ENCODE measurements around the gene CHKA.
A peak's percentile ranks its signal among the peaks of the same experiment; 100 is the strongest.

CHKA gene

GRCh38 chr11:68138237-68138636 lies 17.0 kb upstream of the CHKA start:
- no peak for TF ChIP-seq CTCF (conservative IDR thresholded peaks at IDR 0.05; ENCODE audit: control insufficient read depth, insufficient read depth, low read depth, low read length)
- no peak overlapping the region for H3K4me3 ChIP-seq (ENCODE audit: control insufficient read depth, low read depth, low read length)
- no peak for DNase-seq (ENCODE audit: low read depth)

GRCh38 chr11:68137833-68138232 lies 16.6 kb upstream of the CHKA start:
- no peak for DNase-seq (ENCODE audit: low read depth)
- TF ChIP-seq CTCF (conservative IDR thresholded peaks at IDR 0.05; ENCODE audit: control insufficient read depth, insufficient read depth, low read depth, low read length): no peak
- peak overlapping the region; percentile 12 for H3K4me3 ChIP-seq (ENCODE audit: control insufficient read depth, low read depth, low read length)

- TF ChIP-seq CTCF (conservative IDR thresholded peaks at IDR 0.05; ENCODE audit: control insufficient read depth, insufficient read depth, low read depth, low read length): no peak
- DNase-seq (ENCODE audit: low read depth): no peak
- no peak overlapping the region for H3K4me3 ChIP-seq (ENCODE audit: control insufficient read depth, low read depth, low read length)
Measured at GRCh38 chr11:68136866-68137265, 15.7 kb upstream of the CHKA start.

- TF ChIP-seq CTCF (conservative IDR thresholded peaks at IDR 0.05; ENCODE audit: control insufficient read depth, insufficient read depth, low read depth, low read length): no peak
- no peak for DNase-seq (ENCODE audit: low read depth)
- no peak overlapping the region for H3K4me3 ChIP-seq (ENCODE audit: control insufficient read depth, low read depth, low read length)
Measured at GRCh38 chr11:68135161-68135560, 14.0 kb upstream of the CHKA start.

- H3K4me3 ChIP-seq (ENCODE audit: control insufficient read depth, low read depth, low read length): no peak overlapping the region
- no peak for TF ChIP-seq CTCF (conservative IDR thresholded peaks at IDR 0.05; ENCODE audit: control insufficient read depth, insufficient read depth, low read depth, low read length)
- DNase-seq (ENCODE audit: low read depth): no peak
Measured at GRCh38 chr11:68133761-68134160, 12.6 kb upstream of the CHKA start.

- no peak for TF ChIP-seq CTCF (conservative IDR thresholded peaks at IDR 0.05; ENCODE audit: control insufficient read depth, insufficient read depth, low read depth, low read length)
- H3K4me3 ChIP-seq (ENCODE audit: control insufficient read depth, low read depth, low read length): no peak overlapping the region
- DNase-seq (ENCODE audit: low read depth): no peak
Measured at GRCh38 chr11:68130121-68130520, 8.9 kb upstream of the CHKA start.

- TF ChIP-seq CTCF (conservative IDR thresholded peaks at IDR 0.05; ENCODE audit: control insufficient read depth, insufficient read depth, low read depth, low read length): no peak
- DNase-seq (ENCODE audit: low read depth): peak; percentile 60
- H3K4me3 ChIP-seq (ENCODE audit: control insufficient read depth, low read depth, low read length): peak overlapping the region; percentile 43
Measured at GRCh38 chr11:68128682-68129327, 7.6 kb upstream of the CHKA start.

Measured in fibroblast of mammary gland (primary cell).